CD4-positive, CD25-positive, alpha-beta regulatory T cell (primary cell): ENCODE results near the gene MICAL2. TPM values are rescaled to one million over a fixed set of nuclear protein-coding genes. Genes with fewer than 3 reads are reported as not detected.
A peak's percentile ranks its signal among the peaks of the same experiment; 100 is the strongest.

ENCODE experiments used
- ATAC-seq, 2 donors: fragments of 150-1000 bp; cut with Tn5 transposase; one replicate each; pipeline ENCODE4 v1.10.0; 2021; ENCODE audit warnings: low read depth in 2 of 2, moderate number of reproducible peaks in 2 of 2, moderate library complexity in 1 of 2
- DNase-seq, 3 donors: peaks; one replicate each; pipeline versions ENCODE4 v3.0.0 to v3.0.0-alpha.2; 2012 to 2022; ENCODE audit warnings: mixed read lengths in 1 of 3
- H3K27ac ChIP-seq: one replicate; pipeline ENCODE4 v1.7.0; 2013; ENCODE audit warnings: mild to moderate bottlenecking, low read length; ENCODE audit not compliant: insufficient read depth, poor library complexity, severe bottlenecking
- H3K27me3 ChIP-seq: one replicate; pipeline ENCODE4 v1.7.0; 2013; ENCODE audit warnings: low read length; ENCODE audit not compliant: control insufficient read depth, insufficient read depth
- H3K36me3 ChIP-seq: one replicate; pipeline ENCODE4 v1.7.0; 2013; ENCODE audit warnings: mild to moderate bottlenecking, low read length, moderate library complexity; ENCODE audit not compliant: control insufficient read depth, insufficient read depth
- H3K4me1 ChIP-seq: 2 replicates; pipeline ENCODE4 v1.7.0; 2013; ENCODE audit warnings: mild to moderate bottlenecking, low read length; ENCODE audit not compliant: insufficient read depth, control insufficient read depth, poor library complexity, severe bottlenecking
- H3K4me3 ChIP-seq: one replicate; pipeline ENCODE4 v1.7.0; 2013; ENCODE audit warnings: low read depth, mild to moderate bottlenecking, low read length, moderate library complexity
- H3K9me3 ChIP-seq, 2 experiments: 1 replicate in 1 of 2; 2 replicates in 1 of 2; pipeline ENCODE4 v1.7.0; 2013; ENCODE audit warnings: low read length in 2 of 2, mild to moderate bottlenecking in 1 of 2, moderate library complexity in 1 of 2; ENCODE audit not compliant: control insufficient read depth in 2 of 2
- H3K27ac Mint-ChIP-seq, 3 donors: one replicate each; pipeline ENCODE4 v1.8.0; 2020 to 2022; ENCODE audit warnings: mild to moderate bottlenecking in 3 of 3, mixed read lengths in 3 of 3, moderate library complexity in 2 of 3
- H3K27me3 Mint-ChIP-seq: one replicate; pipeline ENCODE4 v1.8.0; 2022; ENCODE audit warnings: mild to moderate bottlenecking, mixed read lengths
- H3K36me3 Mint-ChIP-seq: one replicate; pipeline ENCODE4 v1.8.0; 2020; ENCODE audit warnings: mixed read lengths
- H3K4me1 Mint-ChIP-seq, 4 donors: one replicate each; pipeline ENCODE4 v1.8.0; 2020 to 2022; ENCODE audit warnings: mixed read lengths in 4 of 4, mild to moderate bottlenecking in 1 of 4
- H3K4me3 Mint-ChIP-seq, 4 donors: one replicate each; pipeline ENCODE4 v1.8.0; 2020 to 2022; ENCODE audit warnings: mild to moderate bottlenecking in 4 of 4, mixed read lengths in 4 of 4, moderate library complexity in 3 of 4
- H3K9me3 Mint-ChIP-seq, 7 donors: one replicate each; pipeline ENCODE4 v1.8.0; 2020 to 2022; ENCODE audit warnings: mixed read lengths in 7 of 7, mild to moderate bottlenecking in 3 of 7, moderate library complexity in 2 of 7
- polyA plus RNA-seq, 4 donors: library from polyadenylated mRNA; unstranded; fragments of 300-500 nt; fragmentation: Illumina TruSeq; gene quantifications; one replicate each; pipeline ENCODE4 v1.2.3, GENCODE V29; 2021
- total RNA-seq: library from RNA; stranded (reverse); gene quantifications from one replicate; pipeline ENCODE4 v1.2.3, GENCODE V29; 2022

Gene MICAL2
- total and polyA plus RNA-seq, 5 donors from 2014 or later: 15.9 to 67.5 (median 24.4) TPM

DNA sequence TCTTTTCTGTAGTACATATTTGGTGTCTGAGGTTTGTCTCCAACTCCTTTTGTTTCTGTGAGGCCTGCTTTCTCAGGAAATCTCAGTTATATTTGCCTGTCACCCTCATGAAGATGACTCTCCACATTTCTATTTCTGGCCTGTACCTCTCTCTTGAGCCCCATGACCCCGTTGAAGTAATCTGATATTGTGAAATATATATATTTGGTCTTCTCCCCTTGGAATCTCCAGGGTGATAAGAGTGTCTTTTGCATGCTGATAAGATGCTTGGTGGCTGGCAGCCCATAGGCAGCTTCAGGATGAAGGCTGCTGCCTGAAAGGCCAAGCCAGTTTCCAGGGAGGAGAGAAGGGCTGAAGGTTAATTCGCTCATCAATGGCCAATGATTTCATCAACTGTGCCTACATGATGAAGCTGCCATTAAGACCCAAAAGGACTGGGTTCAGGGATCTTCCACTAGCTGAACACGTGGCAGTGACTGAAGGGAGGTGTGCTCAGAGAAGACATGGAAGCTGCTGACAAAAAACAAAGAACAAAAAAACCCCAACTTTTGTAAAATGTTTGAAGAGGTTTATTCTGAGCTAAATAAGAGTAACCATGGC is 67.4 kb downstream of the MICAL2 start:
- Mint-ChIP-seq H3K9me3 (peaks cover 0 to 2% (median 0%) of the 10 kb centered on the region in 7 donors), H3K4me3 (no peak overlapping the region), H3K27ac (peak overlapping the region; percentile 17 to 83 (median 21)), H3K27me3 (no peaks in the 10 kb centered on the region), H3K4me1 (peaks cover 25 to 47% (median 35%) of the 10 kb centered on the region in 4 donors), H3K36me3 (peaks cover 6% of the 10 kb centered on the region)
- Histone ChIP-seq H3K4me3 (no peak overlapping the region), H3K27me3 (no peaks in the 10 kb centered on the region), H3K27ac (no peak overlapping the region), H3K36me3 (no peaks in the 10 kb centered on the region), H3K4me1 (peaks cover 22% of the 10 kb centered on the region), H3K9me3 (no peaks in the 10 kb centered on the region)
- DNase-seq: no peak
- no peak for ATAC-seq

- Histone ChIP-seq H3K36me3 (no peaks in the 10 kb centered on the region), H3K9me3 (no peaks in the 10 kb centered on the region), H3K4me1 (peaks cover 22% of the 10 kb centered on the region), H3K27ac (no peak overlapping the region), H3K27me3 (no peaks in the 10 kb centered on the region), H3K4me3 (no peak overlapping the region)
- Mint-ChIP-seq H3K4me3 (peak overlapping the region in 3 of 4 donors; percentile 33 to 45 (median 39)), H3K27ac (peak overlapping the region in 2 of 3 donors; percentile 62 to 83), H3K27me3 (no peaks in the 10 kb centered on the region), H3K36me3 (peaks cover 6% of the 10 kb centered on the region), H3K4me1 (peaks cover 25 to 47% (median 35%) of the 10 kb centered on the region in 4 donors), H3K9me3 (peaks cover 0 to 2% (median 0%) of the 10 kb centered on the region in 7 donors)
- DNase-seq (no peak), ATAC-seq (no peak)
Measured at GRCh38 chr11:12179019-12179418, 68.6 kb downstream of the MICAL2 start.

GRCh38 chr11:12179531-12179930 is 69.1 kb downstream of the MICAL2 start:
- no peaks in the 10 kb centered on the region for H3K27me3 Mint-ChIP-seq
- DNase-seq (no peak), ATAC-seq (no peak)
- peaks cover 20% of the 10 kb centered on the region for H3K4me1 ChIP-seq
- H3K36me3 ChIP-seq: no peaks in the 10 kb centered on the region
- peaks cover 0 to 2% (median 0%) of the 10 kb centered on the region in 7 donors for H3K9me3 Mint-ChIP-seq
- no peak overlapping the region for H3K27ac ChIP-seq
- no peaks in the 10 kb centered on the region for H3K9me3 ChIP-seq
- no peak overlapping the region for H3K4me3 ChIP-seq
- H3K4me1 Mint-ChIP-seq: peaks cover 22 to 43% (median 33%) of the 10 kb centered on the region in 4 donors
- peak overlapping the region in 3 of 4 donors; percentile 36 to 45 (median 39) for H3K4me3 Mint-ChIP-seq
- peak overlapping the region in 2 of 3 donors; percentile 62 to 83 for H3K27ac Mint-ChIP-seq
- no peaks in the 10 kb centered on the region for H3K27me3 ChIP-seq
- peaks cover 6% of the 10 kb centered on the region for H3K36me3 Mint-ChIP-seq

DNA sequence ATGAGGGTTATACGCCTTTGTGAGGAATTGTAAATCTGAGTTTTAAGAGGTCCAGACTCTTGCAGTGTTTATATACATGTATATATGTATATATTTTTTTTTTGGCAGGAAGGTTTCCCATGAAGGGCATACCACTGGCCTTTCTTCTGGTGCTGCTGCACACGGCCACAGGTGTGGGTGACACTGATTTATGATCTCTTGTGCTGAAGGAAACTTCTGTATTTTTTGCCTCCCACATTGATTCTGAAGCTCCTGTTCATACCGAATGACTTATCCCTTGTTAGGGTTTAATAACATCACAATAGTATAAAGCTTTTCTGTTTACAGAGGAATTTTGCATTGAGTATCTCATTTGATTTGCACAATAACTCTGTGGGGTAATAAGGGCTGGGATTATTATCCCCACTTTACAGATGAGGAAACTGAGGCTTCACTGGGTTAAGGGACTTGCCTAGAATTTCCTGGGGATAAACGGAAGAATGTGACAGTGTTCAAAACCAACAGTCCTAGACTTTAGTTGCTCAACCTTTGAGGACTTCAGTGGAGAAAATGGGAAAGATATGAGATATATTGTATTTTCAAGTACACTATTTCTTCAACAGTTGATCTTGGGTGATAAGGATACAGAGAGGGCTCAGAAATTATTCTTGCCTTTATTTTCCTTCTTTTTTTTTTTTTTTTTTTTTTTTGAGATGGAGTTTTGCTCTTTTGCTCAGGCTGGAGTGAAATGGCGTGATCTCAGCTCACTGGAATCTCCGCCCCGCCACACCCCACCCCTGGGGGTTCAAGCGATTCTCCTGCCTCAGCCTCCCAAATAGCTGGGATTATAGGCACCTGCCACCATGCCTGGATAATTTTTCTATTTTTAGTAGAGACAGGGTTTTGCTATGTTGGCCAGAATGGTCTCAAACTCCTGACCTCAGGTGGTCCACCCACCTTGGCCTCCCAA is 70.1 kb downstream of the MICAL2 start:
- DNase-seq (no peak), ATAC-seq (no peak)
- no peaks in the 10 kb centered on the region for H3K27me3 Mint-ChIP-seq
- peaks cover 16 to 35% (median 29%) of the 10 kb centered on the region in 4 donors for H3K4me1 Mint-ChIP-seq
- H3K9me3 Mint-ChIP-seq: peaks cover 0 to 1% (median 0%) of the 10 kb centered on the region in 7 donors
- no peak overlapping the region for H3K4me3 Mint-ChIP-seq
- H3K36me3 ChIP-seq: no peaks in the 10 kb centered on the region
- H3K36me3 Mint-ChIP-seq: peaks cover 6% of the 10 kb centered on the region
- H3K4me3 ChIP-seq: no peak overlapping the region
- H3K4me1 ChIP-seq: peaks cover 16% of the 10 kb centered on the region
- H3K27ac Mint-ChIP-seq: peak overlapping the region in 2 of 3 donors; percentile 32 to 83
- H3K27me3 ChIP-seq: no peaks in the 10 kb centered on the region
- H3K9me3 ChIP-seq: no peaks in the 10 kb centered on the region
- no peak overlapping the region for H3K27ac ChIP-seq

- Mint-ChIP-seq H3K4me3 (no peak overlapping the region), H3K27me3 (no peaks in the 10 kb centered on the region), H3K9me3 (peaks cover 0 to 1% (median 0%) of the 10 kb centered on the region in 7 donors), H3K36me3 (peaks cover 6% of the 10 kb centered on the region), H3K27ac (peak overlapping the region in 1 of 3 donors; percentile 22), H3K4me1 (peaks cover 8 to 27% (median 22%) of the 10 kb centered on the region in 4 donors)
- Histone ChIP-seq H3K27ac (no peak overlapping the region), H3K4me1 (peaks cover 9% of the 10 kb centered on the region), H3K4me3 (no peak overlapping the region), H3K27me3 (no peaks in the 10 kb centered on the region), H3K36me3 (no peaks in the 10 kb centered on the region), H3K9me3 (no peaks in the 10 kb centered on the region)
- no peak for ATAC-seq
- DNase-seq: no peak
Measured at GRCh38 chr11:12182302-12182675, 71.9 kb downstream of the MICAL2 start.

DNA sequence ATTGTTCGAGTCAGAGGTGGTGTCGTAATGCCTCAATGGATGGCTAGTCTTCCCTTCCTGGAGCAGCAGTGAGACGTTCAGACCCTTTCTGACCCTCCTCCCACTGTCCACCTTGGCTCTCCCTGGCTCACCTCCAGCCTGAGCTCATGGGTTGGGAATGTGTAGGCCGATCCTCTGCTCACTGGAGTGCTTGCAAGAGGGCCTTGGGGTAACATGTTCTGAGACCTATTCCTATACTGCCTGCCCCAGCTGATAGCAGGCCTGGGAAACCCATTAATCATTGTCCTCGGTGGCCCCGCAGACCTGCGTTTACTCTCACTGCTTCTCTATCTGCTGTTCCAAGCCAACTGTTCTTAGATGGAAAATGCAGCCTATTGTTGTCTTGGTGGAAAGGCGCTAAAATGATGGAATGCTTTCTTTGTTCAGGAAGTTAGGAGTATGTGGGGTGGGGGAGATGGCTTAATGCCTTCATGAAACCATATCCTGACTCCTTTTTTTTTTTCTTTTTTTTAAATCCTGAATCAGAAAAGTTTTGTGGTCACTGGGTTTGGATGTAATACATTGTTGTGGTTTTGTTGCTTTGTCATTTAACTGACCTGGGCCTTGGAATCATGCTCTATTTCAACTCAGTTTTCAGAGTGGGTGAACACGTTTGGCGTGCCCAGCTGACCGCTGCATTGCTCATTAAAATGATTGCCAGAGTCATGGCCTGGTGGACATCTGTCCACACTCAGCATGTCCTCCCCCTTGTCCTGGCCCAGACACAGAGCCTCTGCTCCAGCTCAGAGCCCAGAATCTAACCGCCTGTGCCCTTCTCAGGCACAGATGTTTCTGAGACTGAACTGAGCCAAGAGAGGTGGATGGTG is 72.5 kb downstream of the MICAL2 start:
- H3K4me1 Mint-ChIP-seq: peaks cover 8 to 28% (median 19%) of the 10 kb centered on the region in 4 donors
- H3K27ac ChIP-seq: no peak overlapping the region
- H3K9me3 ChIP-seq: no peaks in the 10 kb centered on the region
- no peak for DNase-seq
- no peak overlapping the region for H3K27ac Mint-ChIP-seq
- ATAC-seq: no peak
- no peak overlapping the region for H3K4me3 ChIP-seq
- no peaks in the 10 kb centered on the region for H3K36me3 ChIP-seq
- H3K27me3 Mint-ChIP-seq: no peaks in the 10 kb centered on the region
- H3K4me3 Mint-ChIP-seq: no peak overlapping the region
- H3K27me3 ChIP-seq: no peaks in the 10 kb centered on the region
- H3K4me1 ChIP-seq: peaks cover 15% of the 10 kb centered on the region
- H3K36me3 Mint-ChIP-seq: peaks cover 6% of the 10 kb centered on the region
- peaks cover 0 to 1% (median 0%) of the 10 kb centered on the region in 7 donors for H3K9me3 Mint-ChIP-seq
